HEK293 (cell line): ENCODE measurements around the gene XIAP.

Source experiments
- EGR2 ChIP-seq: fragments of 450-650 bp; formaldehyde crosslinking; IDR thresholded peaks from 2 replicates; pipeline ENCODE4 v1.5.1; 2016; ENCODE audit warnings: low read depth, missing biosample characterization, missing genetic modification characterization
- GLI4 ChIP-seq: fragments of 450-650 bp; formaldehyde crosslinking; IDR thresholded peaks from 2 replicates; pipeline ENCODE4 v1.5.1; 2016; ENCODE audit warnings: missing biosample characterization, missing genetic modification characterization
- MEIS1 ChIP-seq: sonication (generic); formaldehyde crosslinking; IDR thresholded peaks from 2 replicates; pipeline ENCODE4 v1.8.1; 2022; ENCODE audit warnings: missing genetic modification reagents, mild to moderate bottlenecking, borderline replicate concordance
- ZNF146 ChIP-seq: fragments of 450-650 bp; formaldehyde crosslinking; IDR thresholded peaks from 2 replicates; pipeline ENCODE4 v1.5.1; 2016; ENCODE audit warnings: missing biosample characterization, missing genetic modification characterization
- ZNF202 ChIP-seq: fragments of 450-650 bp; formaldehyde crosslinking; IDR thresholded peaks from 2 replicates; pipeline ENCODE4 v1.5.1; 2016; ENCODE audit warnings: missing biosample characterization, missing genetic modification characterization, borderline replicate concordance
- ZNF292 ChIP-seq: fragments of 450-650 bp; formaldehyde crosslinking; IDR thresholded peaks from 2 replicates; pipeline ENCODE4 v1.5.1; 2016; ENCODE audit warnings: low read depth, missing biosample characterization, missing genetic modification characterization, borderline replicate concordance
- ZNF621 ChIP-seq: fragments of 450-650 bp; formaldehyde crosslinking; IDR thresholded peaks from 2 replicates; pipeline ENCODE4 v1.5.1; 2017; ENCODE audit warnings: missing biosample characterization, missing genetic modification characterization
- TF ChIP-seq, protein P1 (sequence below): fragments of 450-650 bp; formaldehyde crosslinking; IDR thresholded peaks from 2 replicates; pipeline ENCODE4 v1.5.1; 2016; ENCODE audit warnings: missing biosample characterization, missing genetic modification characterization
- TF ChIP-seq, protein P2 (sequence below): fragments of 450-650 bp; formaldehyde crosslinking; IDR thresholded peaks from 2 replicates; pipeline ENCODE4 v1.5.1; 2016; ENCODE audit warnings: missing biosample characterization, missing genetic modification characterization

DNA sequence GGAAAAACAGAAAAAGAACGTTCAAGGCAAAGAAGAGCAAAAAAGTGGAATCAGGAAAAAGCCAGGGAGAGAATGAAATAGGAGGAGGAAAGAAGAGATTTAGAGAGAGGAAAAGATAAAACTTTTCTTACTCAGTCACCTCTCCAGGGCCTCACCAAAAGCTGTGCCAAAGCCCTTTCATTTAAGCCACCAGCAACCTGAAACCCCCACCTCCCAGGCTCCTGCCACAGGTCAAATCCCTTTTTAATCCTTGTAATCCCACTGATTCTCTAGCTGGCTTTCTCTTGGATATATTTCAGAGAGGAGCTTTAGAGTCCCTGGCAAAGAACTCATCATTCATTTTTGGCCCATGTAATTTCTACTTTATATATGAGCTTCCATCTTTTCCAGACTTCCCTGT is 25.7 kb upstream of the XIAP start:
- TF ChIP-seq EGR2 (tag by site-specific recombination), result no peak
- TF ChIP-seq GLI4 (tag by site-specific recombination), result no peak
- TF ChIP-seq, protein P1, sequence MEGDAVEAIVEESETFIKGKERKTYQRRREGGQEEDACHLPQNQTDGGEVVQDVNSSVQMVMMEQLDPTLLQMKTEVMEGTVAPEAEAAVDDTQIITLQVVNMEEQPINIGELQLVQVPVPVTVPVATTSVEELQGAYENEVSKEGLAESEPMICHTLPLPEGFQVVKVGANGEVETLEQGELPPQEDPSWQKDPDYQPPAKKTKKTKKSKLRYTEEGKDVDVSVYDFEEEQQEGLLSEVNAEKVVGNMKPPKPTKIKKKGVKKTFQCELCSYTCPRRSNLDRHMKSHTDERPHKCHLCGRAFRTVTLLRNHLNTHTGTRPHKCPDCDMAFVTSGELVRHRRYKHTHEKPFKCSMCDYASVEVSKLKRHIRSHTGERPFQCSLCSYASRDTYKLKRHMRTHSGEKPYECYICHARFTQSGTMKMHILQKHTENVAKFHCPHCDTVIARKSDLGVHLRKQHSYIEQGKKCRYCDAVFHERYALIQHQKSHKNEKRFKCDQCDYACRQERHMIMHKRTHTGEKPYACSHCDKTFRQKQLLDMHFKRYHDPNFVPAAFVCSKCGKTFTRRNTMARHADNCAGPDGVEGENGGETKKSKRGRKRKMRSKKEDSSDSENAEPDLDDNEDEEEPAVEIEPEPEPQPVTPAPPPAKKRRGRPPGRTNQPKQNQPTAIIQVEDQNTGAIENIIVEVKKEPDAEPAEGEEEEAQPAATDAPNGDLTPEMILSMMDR (tag by site-specific recombination), result no peak
- TF ChIP-seq ZNF146 (tag by site-specific recombination), result no peak
- TF ChIP-seq, protein P2, sequence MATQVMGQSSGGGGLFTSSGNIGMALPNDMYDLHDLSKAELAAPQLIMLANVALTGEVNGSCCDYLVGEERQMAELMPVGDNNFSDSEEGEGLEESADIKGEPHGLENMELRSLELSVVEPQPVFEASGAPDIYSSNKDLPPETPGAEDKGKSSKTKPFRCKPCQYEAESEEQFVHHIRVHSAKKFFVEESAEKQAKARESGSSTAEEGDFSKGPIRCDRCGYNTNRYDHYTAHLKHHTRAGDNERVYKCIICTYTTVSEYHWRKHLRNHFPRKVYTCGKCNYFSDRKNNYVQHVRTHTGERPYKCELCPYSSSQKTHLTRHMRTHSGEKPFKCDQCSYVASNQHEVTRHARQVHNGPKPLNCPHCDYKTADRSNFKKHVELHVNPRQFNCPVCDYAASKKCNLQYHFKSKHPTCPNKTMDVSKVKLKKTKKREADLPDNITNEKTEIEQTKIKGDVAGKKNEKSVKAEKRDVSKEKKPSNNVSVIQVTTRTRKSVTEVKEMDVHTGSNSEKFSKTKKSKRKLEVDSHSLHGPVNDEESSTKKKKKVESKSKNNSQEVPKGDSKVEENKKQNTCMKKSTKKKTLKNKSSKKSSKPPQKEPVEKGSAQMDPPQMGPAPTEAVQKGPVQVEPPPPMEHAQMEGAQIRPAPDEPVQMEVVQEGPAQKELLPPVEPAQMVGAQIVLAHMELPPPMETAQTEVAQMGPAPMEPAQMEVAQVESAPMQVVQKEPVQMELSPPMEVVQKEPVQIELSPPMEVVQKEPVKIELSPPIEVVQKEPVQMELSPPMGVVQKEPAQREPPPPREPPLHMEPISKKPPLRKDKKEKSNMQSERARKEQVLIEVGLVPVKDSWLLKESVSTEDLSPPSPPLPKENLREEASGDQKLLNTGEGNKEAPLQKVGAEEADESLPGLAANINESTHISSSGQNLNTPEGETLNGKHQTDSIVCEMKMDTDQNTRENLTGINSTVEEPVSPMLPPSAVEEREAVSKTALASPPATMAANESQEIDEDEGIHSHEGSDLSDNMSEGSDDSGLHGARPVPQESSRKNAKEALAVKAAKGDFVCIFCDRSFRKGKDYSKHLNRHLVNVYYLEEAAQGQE (tag by site-specific recombination), result no peak
- TF ChIP-seq ZNF202 (tag by site-specific recombination), result no peak
- TF ChIP-seq ZNF292 (tag by site-specific recombination), result no peak
- no peak for TF ChIP-seq MEIS1
- no peak for TF ChIP-seq ZNF621 (tag by site-specific recombination)
